Mucosa of stomach (tissue), 1 donor: Measurements from ENCODE around the gene LIPC.

Experiments used
- H3K27me3 ChIP-seq: one replicate; pipeline ENCODE4 v1.7.0; 2013; ENCODE audit warnings: mild to moderate bottlenecking, low read length; ENCODE audit not compliant: control insufficient read depth, insufficient read depth
- H3K36me3 ChIP-seq: one replicate; pipeline ENCODE4 v1.7.0; 2013; ENCODE audit warnings: low read length; ENCODE audit not compliant: control insufficient read depth, insufficient read depth
- H3K4me1 ChIP-seq: one replicate; pipeline ENCODE4 v1.7.0; 2013; ENCODE audit warnings: mild to moderate bottlenecking, low read length; ENCODE audit not compliant: control insufficient read depth, insufficient read depth
- H3K4me3 ChIP-seq: one replicate; pipeline ENCODE4 v1.7.0; 2013; ENCODE audit warnings: low read length
- H3K9ac ChIP-seq: one replicate; pipeline ENCODE4 v1.7.0; 2013; ENCODE audit warnings: mild to moderate bottlenecking, low read length, moderate library complexity
- H3K9me3 ChIP-seq: one replicate; pipeline ENCODE4 v1.7.0; 2013; ENCODE audit warnings: mild to moderate bottlenecking, low read length, moderate library complexity; ENCODE audit not compliant: control insufficient read depth
- donor health status: Pancreatic carcinoma.

The LIPC gene

DNA sequence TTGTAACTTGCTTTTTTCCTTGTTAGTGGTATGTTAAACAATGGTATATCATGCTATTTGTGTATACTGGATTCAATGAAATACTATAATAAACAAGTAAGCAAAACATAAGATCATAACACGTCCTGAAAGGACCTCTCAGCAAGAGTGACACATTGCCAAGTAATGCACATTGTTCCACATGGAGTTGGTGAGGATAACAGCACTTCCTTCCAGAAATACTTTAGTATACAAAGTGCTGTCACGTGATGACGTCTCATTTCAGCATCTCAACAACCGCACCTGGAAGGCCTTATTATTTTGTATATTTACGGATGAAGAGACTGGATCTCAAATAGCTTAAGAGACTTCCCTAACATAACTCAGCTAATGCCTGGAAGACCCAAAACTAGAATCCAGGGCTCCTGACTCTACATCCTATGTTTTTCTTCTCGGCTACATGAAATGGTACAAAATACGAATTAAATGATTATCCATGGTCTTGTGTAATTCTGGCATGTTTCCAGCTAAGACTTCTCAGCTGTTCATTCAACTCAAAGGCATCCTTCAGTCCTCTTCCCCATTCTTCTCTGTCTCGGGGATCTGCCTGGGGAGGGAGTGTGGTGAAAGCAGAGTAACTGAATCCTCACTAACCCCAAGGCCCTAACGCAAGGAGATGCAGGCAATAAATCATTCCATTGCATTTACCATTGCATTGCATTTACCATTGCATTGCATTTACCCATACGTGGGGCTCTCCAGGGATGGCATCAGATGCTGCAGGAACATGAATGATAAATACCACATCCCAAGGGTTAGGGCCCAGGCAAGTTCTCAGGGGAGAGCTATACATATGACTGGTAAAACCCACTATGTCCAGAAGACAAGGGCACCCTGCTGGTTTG, 79.2 kb downstream of the LIPC start:
- H3K9ac ChIP-seq: no peak overlapping the region
- no peaks in the 10 kb centered on the region for H3K27me3 ChIP-seq
- H3K4me3 ChIP-seq: no peak overlapping the region
- H3K36me3 ChIP-seq: no peaks in the 10 kb centered on the region
- H3K4me1 ChIP-seq: peaks cover 7% of the 10 kb centered on the region
- H3K9me3 ChIP-seq: no peaks in the 10 kb centered on the region

GRCh38 chr15:58511599-58511987, 79.8 kb downstream of the LIPC start:
- H3K4me3 ChIP-seq: no peak overlapping the region
- H3K4me1 ChIP-seq: peaks cover 1% of the 10 kb centered on the region
- H3K9me3 ChIP-seq: no peaks in the 10 kb centered on the region
- H3K27me3 ChIP-seq: no peaks in the 10 kb centered on the region
- H3K36me3 ChIP-seq: no peaks in the 10 kb centered on the region
- no peak overlapping the region for H3K9ac ChIP-seq

DNA sequence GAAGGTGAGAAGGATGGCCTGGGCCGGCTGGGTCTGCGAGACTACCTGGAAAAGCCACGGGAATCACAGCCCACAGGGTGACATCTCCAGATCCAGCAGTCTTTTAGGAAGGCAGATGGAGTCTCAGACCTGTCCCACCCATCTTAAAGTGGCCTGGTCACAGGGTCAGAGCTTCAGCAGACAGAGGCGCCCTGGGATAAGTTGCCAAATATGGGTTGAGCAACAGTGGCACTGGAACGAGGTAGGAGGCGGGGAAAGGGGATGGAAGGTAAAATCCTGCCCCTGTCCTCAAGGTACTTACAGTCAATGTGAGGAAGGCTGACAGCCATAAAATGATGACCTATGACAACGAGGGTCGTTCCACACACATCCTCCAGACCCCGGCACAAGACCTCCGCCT, 80.7 kb downstream of the LIPC start:
- Histone ChIP-seq H3K9ac (no peak overlapping the region), H3K9me3 (no peaks in the 10 kb centered on the region), H3K27me3 (no peaks in the 10 kb centered on the region), H3K36me3 (no peaks in the 10 kb centered on the region), H3K4me1 (no peaks in the 10 kb centered on the region), H3K4me3 (no peak overlapping the region)

DNA sequence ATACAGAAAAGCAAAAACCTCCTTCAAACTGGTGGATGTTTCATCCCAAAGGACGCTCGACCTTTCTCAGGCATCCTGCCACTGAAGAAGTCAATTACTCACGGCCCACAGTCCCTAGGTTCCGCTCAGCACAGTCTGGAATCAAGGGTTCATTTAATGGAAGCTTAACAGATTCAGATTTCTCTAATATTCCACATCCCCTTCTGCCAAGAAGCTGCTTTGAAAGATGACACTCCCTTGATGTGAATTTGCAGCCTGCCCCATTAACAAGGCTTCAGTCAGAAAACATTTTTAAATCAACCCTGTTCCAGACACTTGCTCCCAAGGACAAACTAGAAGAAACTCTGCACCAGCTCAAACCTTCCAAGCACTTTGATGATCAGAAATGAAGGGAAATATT, 81.2 kb downstream of the LIPC start:
- no peak overlapping the region for H3K4me3 ChIP-seq
- no peaks in the 10 kb centered on the region for H3K27me3 ChIP-seq
- no peaks in the 10 kb centered on the region for H3K9me3 ChIP-seq
- H3K9ac ChIP-seq: no peak overlapping the region
- no peaks in the 10 kb centered on the region for H3K4me1 ChIP-seq
- H3K36me3 ChIP-seq: no peaks in the 10 kb centered on the region

- Histone ChIP-seq H3K27me3 (no peaks in the 10 kb centered on the region), H3K36me3 (no peaks in the 10 kb centered on the region), H3K9me3 (no peaks in the 10 kb centered on the region), H3K4me1 (no peaks in the 10 kb centered on the region), H3K4me3 (no peak overlapping the region), H3K9ac (no peak overlapping the region)
These were observed 82.0 kb downstream of the LIPC start for GRCh38 chr15:58513726-58514336.

DNA sequence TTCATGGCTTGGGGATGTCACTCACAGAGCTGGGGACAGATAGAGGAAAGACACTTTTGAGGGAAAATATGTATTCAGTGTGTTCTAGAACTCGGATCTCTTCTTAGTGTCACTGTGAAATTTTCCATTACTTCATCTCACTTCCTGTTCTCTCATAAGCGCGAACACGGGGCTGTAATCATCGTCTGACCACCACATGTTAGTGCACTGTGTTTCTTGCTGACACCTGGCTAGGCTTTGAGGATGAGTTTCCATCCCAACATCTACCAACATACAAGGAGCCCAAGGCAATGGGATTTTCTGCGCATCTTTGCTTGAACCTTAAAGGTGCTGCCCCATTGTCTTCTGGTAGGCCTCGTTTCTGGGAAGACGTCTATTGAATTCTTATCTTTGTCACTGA, 84.0 kb downstream of the LIPC start:
- Histone ChIP-seq H3K9ac (no peak overlapping the region), H3K4me1 (no peaks in the 10 kb centered on the region), H3K9me3 (no peaks in the 10 kb centered on the region), H3K27me3 (no peaks in the 10 kb centered on the region), H3K4me3 (no peak overlapping the region), H3K36me3 (no peaks in the 10 kb centered on the region)

GRCh38 chr15:58517252-58517681, 85.5 kb downstream of the LIPC start:
- no peak overlapping the region for H3K4me3 ChIP-seq
- H3K27me3 ChIP-seq: no peaks in the 10 kb centered on the region
- no peaks in the 10 kb centered on the region for H3K9me3 ChIP-seq
- H3K4me1 ChIP-seq: peaks cover 6% of the 10 kb centered on the region
- no peak overlapping the region for H3K9ac ChIP-seq
- no peaks in the 10 kb centered on the region for H3K36me3 ChIP-seq

GRCh38 chr15:58517682-58518525, 86.1 kb downstream of the LIPC start:
- Histone ChIP-seq H3K9ac (no peak overlapping the region), H3K4me1 (peaks cover 6% of the 10 kb centered on the region), H3K9me3 (no peaks in the 10 kb centered on the region), H3K36me3 (no peaks in the 10 kb centered on the region), H3K4me3 (no peak overlapping the region), H3K27me3 (no peaks in the 10 kb centered on the region)

DNA sequence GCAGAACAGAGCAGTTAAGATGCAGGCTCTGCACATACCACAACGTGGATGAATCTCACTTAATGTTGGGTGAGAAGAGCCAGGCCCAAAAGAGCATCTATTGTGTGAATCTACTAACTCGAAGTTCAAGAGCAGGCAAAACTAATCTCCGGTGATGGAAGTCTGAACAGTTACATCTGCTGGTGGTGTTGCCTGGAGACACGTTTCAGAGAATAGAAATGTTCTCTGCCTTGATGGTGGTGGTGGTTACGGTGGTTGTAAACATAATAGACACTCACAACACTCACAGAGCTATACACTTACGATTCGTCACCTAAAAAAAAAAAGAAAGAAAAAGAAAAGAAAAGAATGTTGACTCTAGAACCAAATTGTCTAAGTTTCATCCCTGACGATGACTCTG, 86.8 kb downstream of the LIPC start:
- H3K9me3 ChIP-seq: no peaks in the 10 kb centered on the region
- H3K9ac ChIP-seq: no peak overlapping the region
- H3K36me3 ChIP-seq: no peaks in the 10 kb centered on the region
- no peak overlapping the region for H3K4me3 ChIP-seq
- no peaks in the 10 kb centered on the region for H3K27me3 ChIP-seq
- peaks cover 6% of the 10 kb centered on the region for H3K4me1 ChIP-seq

DNA sequence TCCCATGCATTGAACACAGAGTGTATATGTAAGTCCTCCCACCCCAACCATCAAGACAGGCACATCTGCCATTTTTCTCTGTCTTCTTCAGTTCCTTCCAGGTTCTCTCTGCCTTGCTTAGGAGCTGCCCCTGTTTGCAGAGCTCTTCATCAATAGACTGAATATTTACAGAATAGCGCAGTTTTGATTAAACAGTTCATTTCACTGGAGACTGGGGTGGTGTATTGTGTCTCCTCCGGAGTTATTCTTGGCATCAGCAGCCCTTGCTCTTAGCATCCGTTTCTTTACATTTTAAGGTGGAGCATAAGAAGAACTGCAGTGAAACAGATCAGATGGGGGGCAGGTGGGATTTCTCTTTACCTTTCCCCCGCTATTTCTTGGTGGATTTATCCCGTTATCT, 87.7 kb downstream of the LIPC start:
- Histone ChIP-seq H3K9ac (no peak overlapping the region), H3K36me3 (no peaks in the 10 kb centered on the region), H3K4me1 (peaks cover 6% of the 10 kb centered on the region), H3K27me3 (no peaks in the 10 kb centered on the region), H3K9me3 (no peaks in the 10 kb centered on the region), H3K4me3 (no peak overlapping the region)

DNA sequence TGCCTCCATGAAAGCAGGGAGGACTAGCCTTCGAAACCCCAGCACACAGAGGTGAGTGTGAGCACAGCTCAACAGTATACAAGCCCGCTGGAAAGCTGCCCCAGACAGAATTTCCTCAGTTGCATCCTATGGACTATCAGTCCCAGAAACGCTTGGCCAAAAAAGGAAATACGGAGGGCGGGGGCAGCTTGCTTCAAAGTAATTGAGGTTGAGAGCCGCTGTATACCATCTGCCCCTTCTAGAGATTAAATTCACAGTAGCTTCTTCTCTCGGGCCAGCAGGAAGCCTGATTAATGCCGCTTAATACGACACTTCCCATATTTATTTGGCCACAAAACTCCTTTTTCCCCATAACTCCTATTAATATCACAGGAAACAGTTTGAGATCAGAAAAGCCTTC, 88.7 kb downstream of the LIPC start:
- no peaks in the 10 kb centered on the region for H3K36me3 ChIP-seq
- no peaks in the 10 kb centered on the region for H3K9me3 ChIP-seq
- H3K4me3 ChIP-seq: no peak overlapping the region
- no peak overlapping the region for H3K9ac ChIP-seq
- peaks cover 6% of the 10 kb centered on the region for H3K4me1 ChIP-seq
- no peaks in the 10 kb centered on the region for H3K27me3 ChIP-seq

DNA sequence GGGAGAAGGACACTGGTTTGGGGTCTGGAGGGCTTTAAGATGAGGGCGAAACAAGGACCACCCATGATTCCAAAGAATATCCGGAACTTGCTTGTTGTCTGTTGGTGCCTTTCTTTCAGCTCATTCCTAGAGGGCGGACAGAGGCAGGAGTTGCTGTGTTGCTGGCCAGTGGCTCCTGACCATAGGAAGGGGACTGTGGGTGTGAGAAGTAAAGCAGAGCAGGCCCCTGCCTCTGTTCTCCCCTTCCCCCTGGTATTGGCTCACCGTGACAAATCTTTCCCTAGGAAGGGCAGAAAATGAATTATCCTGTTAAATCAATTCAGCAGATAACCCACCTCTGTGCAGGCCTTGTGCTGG, 89.1 kb downstream of the LIPC start:
- Histone ChIP-seq H3K27me3 (no peaks in the 10 kb centered on the region), H3K4me3 (no peak overlapping the region), H3K4me1 (peaks cover 6% of the 10 kb centered on the region), H3K36me3 (no peaks in the 10 kb centered on the region), H3K9ac (no peak overlapping the region), H3K9me3 (no peaks in the 10 kb centered on the region)
